Parathyroid adenoma (tissue), 2 donors: Measurements from ENCODE around the gene PROC.

Source experiments
- H2AFZ ChIP-seq: fragments of 300-600 bp; sonication (generic); one replicate; pipeline ENCODE4 v1.7.0; 2017; ENCODE audit warnings: antibody characterized with exemption, mild to moderate bottlenecking
- H3K27ac ChIP-seq: fragments of 300-600 bp; sonication (generic); one replicate; pipeline ENCODE4 v1.7.0; 2017
- H3K27me3 ChIP-seq: fragments of 300-600 bp; sonication (generic); one replicate; pipeline ENCODE4 v1.7.0; 2017; ENCODE audit warnings: low read length; ENCODE audit not compliant: control insufficient read depth, insufficient read depth
- H3K36me3 ChIP-seq: fragments of 300-600 bp; sonication (generic); one replicate; pipeline ENCODE4 v1.7.0; 2017; ENCODE audit warnings: low read length; ENCODE audit not compliant: control insufficient read depth, insufficient read depth
- H3K4me1 ChIP-seq: fragments of 300-600 bp; sonication (generic); one replicate; pipeline ENCODE4 v1.7.0; 2017; ENCODE audit warnings: control low read depth
- H3K4me2 ChIP-seq: fragments of 300-600 bp; sonication (generic); one replicate; pipeline ENCODE4 v1.7.0; 2017; ENCODE audit warnings: low read length
- H3K4me3 ChIP-seq: fragments of 300-600 bp; sonication (generic); one replicate; pipeline ENCODE4 v1.7.0; 2017; ENCODE audit warnings: low read depth, low read length
- H3K79me2 ChIP-seq: fragments of 300-600 bp; sonication (generic); one replicate; pipeline ENCODE4 v1.7.0; 2017; ENCODE audit warnings: control low read depth
- H3K9ac ChIP-seq: fragments of 300-600 bp; sonication (generic); one replicate; pipeline ENCODE4 v1.7.0; 2017; ENCODE audit warnings: mild to moderate bottlenecking
- H3K9me3 ChIP-seq: fragments of 300-600 bp; sonication (generic); one replicate; pipeline ENCODE4 v1.7.0; 2017; ENCODE audit warnings: low read length; ENCODE audit not compliant: control insufficient read depth
- CTCF ChIP-seq: fragments of 300-600 bp; sonication (generic); IDR thresholded peaks from one replicate; pipeline ENCODE4 v1.7.0; 2017; ENCODE audit warnings: antibody characterized with exemption, mild to moderate bottlenecking
- donor health status: primary hyperparathyroidism.

Gene PROC

DNA sequence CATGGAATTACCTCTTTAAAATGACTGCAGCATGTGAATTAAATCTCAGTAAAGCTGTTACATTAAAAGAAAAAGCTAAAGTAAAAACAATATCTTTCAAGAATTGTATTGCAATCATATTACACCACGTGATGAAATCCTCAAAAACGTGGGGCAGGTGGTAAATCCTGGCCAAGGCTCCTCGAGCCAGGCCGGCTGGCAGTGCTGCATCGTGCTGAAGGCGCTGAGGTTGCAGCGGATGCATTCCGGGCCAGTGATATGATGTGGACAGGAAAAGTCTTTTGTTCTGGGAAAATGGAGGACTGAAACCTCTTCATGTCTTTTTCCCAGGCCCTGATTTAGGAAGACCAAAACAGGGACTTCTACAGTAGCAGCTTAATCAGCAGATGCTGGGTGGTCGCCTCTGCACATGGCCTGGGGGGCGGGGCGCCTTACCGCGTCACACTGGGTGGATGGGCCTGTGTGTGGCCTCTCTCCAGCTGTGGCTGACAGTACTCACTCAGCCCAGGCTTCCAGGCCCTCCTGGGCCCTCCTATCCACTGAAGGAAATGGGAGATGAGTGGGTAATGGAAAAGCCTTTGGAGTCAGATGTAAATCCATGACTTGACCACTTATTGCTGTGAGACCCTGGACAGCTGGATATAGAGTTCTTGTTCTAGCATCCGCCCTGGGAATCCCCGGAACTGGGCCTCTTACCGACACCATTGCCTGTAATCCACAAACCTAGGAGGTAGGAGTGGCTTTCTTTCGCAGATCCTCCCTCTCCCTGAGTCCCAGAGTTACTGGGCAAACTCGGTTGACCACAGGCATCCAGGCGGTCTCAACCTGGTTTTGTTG lies 45.1 kb downstream of the PROC start:
- Histone ChIP-seq H3K9ac (no peak overlapping the region), H3K27ac (no peak overlapping the region), H3K79me2 (no peaks in the 10 kb centered on the region), H3K4me1 (no peaks in the 10 kb centered on the region), H2AFZ (no peak overlapping the region), H3K4me2 (no peak overlapping the region), H3K36me3 (no peaks in the 10 kb centered on the region), H3K9me3 (no peaks in the 10 kb centered on the region), H3K27me3 (no peaks in the 10 kb centered on the region), H3K4me3 (no peak overlapping the region)
- TF ChIP-seq CTCF: no peak

DNA sequence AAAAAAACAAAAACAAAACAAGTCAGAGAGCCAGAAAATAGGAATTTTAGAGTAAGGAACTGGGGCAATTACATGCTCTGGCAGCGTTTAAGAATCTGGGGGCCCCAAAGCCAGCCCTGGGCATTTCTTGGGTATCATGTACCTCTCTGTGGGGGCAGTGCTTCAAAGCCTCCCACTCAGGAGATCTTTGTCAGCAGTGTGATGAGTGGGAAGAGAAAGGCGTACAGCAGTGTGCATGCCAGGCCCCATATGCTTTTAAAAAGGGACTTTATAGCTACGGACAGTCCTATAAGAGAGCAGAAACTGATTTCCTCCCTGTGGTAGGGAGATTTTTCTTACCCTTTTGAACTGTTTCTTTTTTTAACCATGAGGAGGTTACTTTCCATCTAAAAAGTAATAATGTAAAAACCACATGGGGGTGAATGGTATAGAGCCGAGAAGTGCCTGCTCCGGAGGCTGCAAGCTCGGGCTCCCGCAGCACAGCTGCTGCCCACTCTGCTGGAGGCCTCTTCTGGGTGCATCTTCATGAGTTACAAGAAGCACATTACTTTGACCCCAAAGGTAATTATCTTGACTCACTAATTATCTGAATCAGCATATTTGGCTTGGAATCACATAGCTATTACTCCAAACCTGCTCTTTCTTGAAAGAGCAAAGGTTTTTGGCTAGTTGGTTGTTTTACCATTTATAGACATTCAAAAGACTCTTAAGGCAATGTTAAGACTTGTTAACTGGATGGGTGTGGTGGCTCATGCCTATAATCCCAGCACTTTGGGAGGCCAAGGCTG lies 46.4 kb downstream of the PROC start:
- Histone ChIP-seq H3K4me1 (no peaks in the 10 kb centered on the region), H3K9me3 (no peaks in the 10 kb centered on the region), H2AFZ (no peak overlapping the region), H3K9ac (no peak overlapping the region), H3K79me2 (no peaks in the 10 kb centered on the region), H3K4me3 (no peak overlapping the region), H3K27me3 (no peaks in the 10 kb centered on the region), H3K36me3 (no peaks in the 10 kb centered on the region), H3K27ac (no peak overlapping the region), H3K4me2 (no peak overlapping the region)
- no peak for TF ChIP-seq CTCF

DNA sequence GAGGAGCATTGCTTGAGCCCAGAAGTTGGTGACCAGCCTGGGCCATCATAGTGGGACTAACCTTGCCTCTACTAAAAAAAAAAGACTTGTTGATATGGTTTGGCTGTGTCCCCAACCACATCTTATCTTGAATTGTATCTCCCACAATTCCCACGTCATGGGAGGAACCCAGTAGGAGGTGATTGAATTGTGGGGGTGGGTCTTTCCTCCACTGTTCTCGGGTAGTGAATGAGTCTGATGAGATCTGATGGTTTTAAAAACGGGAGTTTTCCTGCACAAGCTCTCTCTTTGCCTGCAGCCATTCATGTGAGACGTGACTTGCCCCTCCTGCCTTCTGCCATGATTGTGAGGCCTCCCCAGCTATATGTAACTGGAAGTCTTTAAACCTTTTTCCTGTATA lies 47.0 kb downstream of the PROC start:
- no peak for TF ChIP-seq CTCF
- Histone ChIP-seq H3K79me2 (no peaks in the 10 kb centered on the region), H3K27me3 (no peaks in the 10 kb centered on the region), H2AFZ (no peak overlapping the region), H3K9ac (no peak overlapping the region), H3K4me2 (no peak overlapping the region), H3K9me3 (no peaks in the 10 kb centered on the region), H3K4me1 (no peaks in the 10 kb centered on the region), H3K36me3 (no peaks in the 10 kb centered on the region), H3K27ac (no peak overlapping the region), H3K4me3 (no peak overlapping the region)

DNA sequence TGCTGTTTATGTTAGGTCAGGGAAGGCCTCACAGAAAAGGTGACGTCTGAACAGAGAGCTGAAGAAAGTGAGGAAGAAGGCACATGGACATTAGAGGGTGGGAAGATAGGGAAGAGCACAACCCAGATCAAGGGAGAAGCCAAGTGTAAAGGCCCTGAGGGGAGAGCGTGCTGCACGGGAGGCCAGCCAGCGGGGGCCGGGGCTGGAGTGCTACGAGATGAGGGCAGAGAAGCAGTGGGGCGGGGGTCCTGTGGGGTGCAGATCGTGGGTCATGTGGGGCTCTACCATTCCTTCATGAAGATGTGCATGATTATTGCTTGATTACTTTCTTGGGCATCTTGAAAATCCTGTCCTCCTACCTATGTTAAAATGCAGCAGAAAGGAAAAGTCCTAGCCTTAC lies 50.8 kb downstream of the PROC start:
- H3K9me3 ChIP-seq: no peaks in the 10 kb centered on the region
- no peaks in the 10 kb centered on the region for H3K79me2 ChIP-seq
- H2AFZ ChIP-seq: no peak overlapping the region
- H3K27ac ChIP-seq: no peak overlapping the region
- H3K36me3 ChIP-seq: no peaks in the 10 kb centered on the region
- no peak overlapping the region for H3K4me2 ChIP-seq
- no peak overlapping the region for H3K4me3 ChIP-seq
- no peak overlapping the region for H3K9ac ChIP-seq
- no peaks in the 10 kb centered on the region for H3K27me3 ChIP-seq
- no peak for TF ChIP-seq CTCF
- H3K4me1 ChIP-seq: no peaks in the 10 kb centered on the region
